GM23338 (cell line): ENCODE results near the gene UMODL1.

Experiments used
- CTCF ChIP-seq, 2 experiments: fragments of 200-600 bp in 1 of 2; sonication (generic) in 1 of 2; conservative IDR thresholded peaks; 2 replicates each; pipeline versions ENCODE4 v1.5.1 to v1.6.1; 2016 to 2017; ENCODE audit warnings: antibody characterized with exemption in 2 of 2, low read depth in 2 of 2, mild to moderate bottlenecking in 2 of 2, moderate library complexity in 1 of 2
- NANOG ChIP-seq: IDR thresholded peaks from 2 replicates; pipeline ENCODE4 v1.6.1; 2016; ENCODE audit warnings: antibody characterized with exemption, borderline replicate concordance
- REST ChIP-seq: IDR thresholded peaks from one replicate; pipeline ENCODE4 v1.6.1; 2018; ENCODE audit warnings: antibody characterized with exemption; ENCODE audit not compliant: unreplicated experiment
- ZNF114 ChIP-seq: fragments of 250-450 bp; sonication (Bioruptor Pico); IDR thresholded peaks from 2 replicates; pipeline ENCODE4 v1.5.0; 2020; ENCODE audit warnings: mild to moderate bottlenecking, moderate library complexity

DNA sequence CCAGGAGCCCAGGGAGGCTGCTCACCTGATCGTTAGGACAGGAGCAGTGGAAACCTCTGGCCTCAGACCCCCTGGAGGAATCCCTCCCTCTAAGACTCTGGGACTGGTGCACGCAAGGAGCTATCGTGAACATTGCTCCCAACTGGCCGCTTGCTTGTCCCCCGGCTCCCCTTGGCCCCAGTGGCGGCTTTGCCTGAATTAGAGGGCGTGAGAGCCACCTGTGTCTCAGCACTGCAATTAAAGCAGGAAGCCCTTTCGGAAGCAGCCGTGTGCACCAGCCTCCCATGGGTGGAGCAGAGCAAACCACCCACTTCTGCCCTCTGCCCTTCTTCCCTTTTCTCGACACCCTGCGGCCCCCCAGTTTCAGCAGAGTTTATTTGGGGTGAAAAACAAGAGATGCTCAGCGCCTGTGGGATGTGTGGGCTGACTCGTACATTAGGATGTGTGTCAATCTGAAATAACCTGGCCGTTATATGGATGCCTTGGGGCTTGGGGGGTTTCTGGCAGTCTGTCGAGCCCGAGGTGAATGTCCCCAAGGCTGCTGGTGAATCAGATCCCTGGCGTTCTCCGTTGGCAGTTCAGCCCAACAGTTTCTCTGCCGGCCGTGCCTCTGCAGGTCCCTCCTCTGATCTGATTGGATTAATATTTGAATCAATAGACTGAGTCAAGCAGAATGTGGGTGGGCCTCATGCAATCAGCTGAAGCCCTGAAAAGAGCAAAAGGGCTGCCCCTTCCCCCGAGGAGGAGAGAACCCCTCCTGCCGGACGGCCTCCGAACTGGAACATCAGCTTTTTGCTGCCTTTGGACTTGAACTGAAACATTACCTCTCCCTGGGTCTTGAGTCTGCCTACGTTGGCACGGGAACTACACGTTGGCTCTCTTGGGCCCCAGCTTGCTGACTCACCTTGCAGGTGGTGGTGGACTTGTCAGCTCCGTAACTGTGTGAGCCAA, 7.3 kb upstream of the UMODL1 start:
- TF ChIP-seq CTCF (conservative IDR thresholded peaks at IDR 0.05; ENCODE audit: low read depth in 2 of 2) (no peak), REST (no peak), ZNF114 (CRISPR knock-in tag) (no peak), NANOG (no peak)
